ENCODE data around the gene MBNL2.

The MBNL2 gene

GRCh38 chr13:97381189-97381588, 159.1 kb downstream of the MBNL2 start:
- no peak for DNase-seq (ENCODE audit: low read depth in 2 of 2)

- no peak for DNase-seq (ENCODE audit: low read depth in 2 of 2)
Observed at GRCh38 chr13:97382276-97382675, 160.1 kb downstream of the MBNL2 start.

- DNase-seq (ENCODE audit: low read depth in 2 of 2), result no peak
Observed at GRCh38 chr13:97384371-97384770, 162.2 kb downstream of the MBNL2 start.

- DNase-seq (ENCODE audit: low read depth in 2 of 2), result no peak
Observed at GRCh38 chr13:97385146-97385545, 163.0 kb downstream of the MBNL2 start.

GRCh38 chr13:97385854-97386253, 163.7 kb downstream of the MBNL2 start:
- DNase-seq (ENCODE audit: low read depth in 2 of 2), result no peak

GRCh38 chr13:97386801-97387484, 164.8 kb downstream of the MBNL2 start:
- no peak for DNase-seq (ENCODE audit: low read depth in 2 of 2)

GRCh38 chr13:97387485-97387839, 165.3 kb downstream of the MBNL2 start:
- no peak for DNase-seq (ENCODE audit: low read depth in 2 of 2)

- no peak for DNase-seq (ENCODE audit: low read depth in 2 of 2)
Observed at GRCh38 chr13:97387890-97388289, 165.8 kb downstream of the MBNL2 start.

- DNase-seq (ENCODE audit: low read depth in 2 of 2), result no peak
Observed at GRCh38 chr13:97388373-97388772, 166.2 kb downstream of the MBNL2 start.

GRCh38 chr13:97390941-97391600, 168.9 kb downstream of the MBNL2 start:
- DNase-seq (ENCODE audit: low read depth in 2 of 2), result no peak

GRCh38 chr13:97392020-97392419, 169.9 kb downstream of the MBNL2 start:
- DNase-seq (ENCODE audit: low read depth in 2 of 2), result no peak

GRCh38 chr13:97394542-97394941, 172.4 kb downstream of the MBNL2 start:
- DNase-seq (ENCODE audit: low read depth in 2 of 2), result no peak

GRCh38 chr13:97395447-97396136, 173.5 kb downstream of the MBNL2 start:
- no peak for DNase-seq (ENCODE audit: low read depth in 2 of 2)

- no peak for DNase-seq (ENCODE audit: low read depth in 2 of 2)
Observed at GRCh38 chr13:97397267-97397666, 175.1 kb downstream of the MBNL2 start.

- DNase-seq (ENCODE audit: low read depth in 2 of 2), result no peak
Observed at GRCh38 chr13:97401421-97401820, 179.3 kb downstream of the MBNL2 start.

- DNase-seq (ENCODE audit: low read depth in 2 of 2), result no peak
Observed at GRCh38 chr13:97403893-97404750, 182.0 kb downstream of the MBNL2 start.

- DNase-seq (ENCODE audit: low read depth in 2 of 2), result no peak
Observed at GRCh38 chr13:97407540-97407939, 185.4 kb downstream of the MBNL2 start.

- no peak for DNase-seq (ENCODE audit: low read depth in 2 of 2)
Observed at GRCh38 chr13:97408938-97409337, 186.8 kb downstream of the MBNL2 start.

- DNase-seq (ENCODE audit: low read depth in 2 of 2), result no peak
Observed at GRCh38 chr13:97411984-97412383, 189.9 kb downstream of the MBNL2 start.

GRCh38 chr13:97413694-97414093, 191.6 kb downstream of the MBNL2 start:
- no peak for DNase-seq (ENCODE audit: low read depth in 2 of 2)

- DNase-seq (ENCODE audit: low read depth in 2 of 2), result no peak
Observed at GRCh38 chr13:97414392-97414791, 192.3 kb downstream of the MBNL2 start.

GRCh38 chr13:97417698-97418097, 195.6 kb downstream of the MBNL2 start:
- DNase-seq (ENCODE audit: low read depth in 2 of 2), result no peak
